Ishikawa (cell line): ENCODE data around the gene BAZ2B.

Experiments used
- TEAD4 ChIP-seq: IDR thresholded peaks from 2 replicates; pipeline ENCODE4 v1.6.1; 2012
- YY1 ChIP-seq: IDR thresholded peaks from 2 replicates; pipeline ENCODE4 v1.6.1; 2012; ENCODE audit warnings: low read depth
- TF ChIP-seq, protein P1 (sequence below): IDR thresholded peaks from 2 replicates; pipeline ENCODE4 v1.6.1; 2012; ENCODE audit warnings: low read depth, mild to moderate bottlenecking

DNA sequence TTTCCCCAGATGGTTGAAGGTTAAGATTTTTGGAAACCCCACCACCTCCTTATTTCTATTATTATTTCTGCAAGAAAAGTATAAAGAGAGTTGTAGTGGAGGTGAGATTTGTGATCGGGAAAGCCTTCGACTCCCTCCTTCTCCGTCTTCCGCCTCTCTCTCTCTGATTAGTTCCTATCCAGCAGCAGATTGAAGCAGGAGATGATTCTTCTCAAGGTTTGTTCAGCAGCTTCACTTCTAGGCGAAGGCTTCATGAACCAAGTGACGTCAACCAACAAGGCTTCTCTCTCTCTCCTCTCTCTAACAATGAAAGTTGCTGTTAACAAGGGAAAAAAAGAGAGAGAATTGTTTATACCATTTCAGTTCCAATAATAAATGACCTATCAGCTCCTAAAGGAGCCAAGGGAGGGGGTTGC is at the start of gene BAZ2B:
- TF ChIP-seq TEAD4: no peak
- TF ChIP-seq YY1: no peak
- TF ChIP-seq, protein P1, sequence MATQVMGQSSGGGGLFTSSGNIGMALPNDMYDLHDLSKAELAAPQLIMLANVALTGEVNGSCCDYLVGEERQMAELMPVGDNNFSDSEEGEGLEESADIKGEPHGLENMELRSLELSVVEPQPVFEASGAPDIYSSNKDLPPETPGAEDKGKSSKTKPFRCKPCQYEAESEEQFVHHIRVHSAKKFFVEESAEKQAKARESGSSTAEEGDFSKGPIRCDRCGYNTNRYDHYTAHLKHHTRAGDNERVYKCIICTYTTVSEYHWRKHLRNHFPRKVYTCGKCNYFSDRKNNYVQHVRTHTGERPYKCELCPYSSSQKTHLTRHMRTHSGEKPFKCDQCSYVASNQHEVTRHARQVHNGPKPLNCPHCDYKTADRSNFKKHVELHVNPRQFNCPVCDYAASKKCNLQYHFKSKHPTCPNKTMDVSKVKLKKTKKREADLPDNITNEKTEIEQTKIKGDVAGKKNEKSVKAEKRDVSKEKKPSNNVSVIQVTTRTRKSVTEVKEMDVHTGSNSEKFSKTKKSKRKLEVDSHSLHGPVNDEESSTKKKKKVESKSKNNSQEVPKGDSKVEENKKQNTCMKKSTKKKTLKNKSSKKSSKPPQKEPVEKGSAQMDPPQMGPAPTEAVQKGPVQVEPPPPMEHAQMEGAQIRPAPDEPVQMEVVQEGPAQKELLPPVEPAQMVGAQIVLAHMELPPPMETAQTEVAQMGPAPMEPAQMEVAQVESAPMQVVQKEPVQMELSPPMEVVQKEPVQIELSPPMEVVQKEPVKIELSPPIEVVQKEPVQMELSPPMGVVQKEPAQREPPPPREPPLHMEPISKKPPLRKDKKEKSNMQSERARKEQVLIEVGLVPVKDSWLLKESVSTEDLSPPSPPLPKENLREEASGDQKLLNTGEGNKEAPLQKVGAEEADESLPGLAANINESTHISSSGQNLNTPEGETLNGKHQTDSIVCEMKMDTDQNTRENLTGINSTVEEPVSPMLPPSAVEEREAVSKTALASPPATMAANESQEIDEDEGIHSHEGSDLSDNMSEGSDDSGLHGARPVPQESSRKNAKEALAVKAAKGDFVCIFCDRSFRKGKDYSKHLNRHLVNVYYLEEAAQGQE: no peak
